Lower leg skin (tissue), 4 donors: ENCODE data around the gene ISOC2. TPM values are rescaled to one million over a fixed set of nuclear protein-coding genes. Genes with fewer than 3 reads are reported as not detected.

Experiments
- DNase-seq, 2 donors: peaks; one replicate each; pipeline ENCODE4 v3.0.0-alpha.2; 2019; ENCODE audit warnings: low spot score in 2 of 2
- H3K4me3 ChIP-seq: fragments of 200-600 bp; sonication (generic); 2 replicates; pipeline ENCODE4 v1.5.1; 2017; ENCODE audit warnings: mild to moderate bottlenecking, low read depth; ENCODE audit not compliant: poor library complexity, severe bottlenecking
- CTCF ChIP-seq, 3 donors: fragments of 450-650 bp; IDR thresholded peaks; one replicate each; pipeline ENCODE4 v1.5.1; 2016; ENCODE audit warnings: antibody characterized with exemption in 3 of 3, mild to moderate bottlenecking in 3 of 3, moderate library complexity in 2 of 3
- POLR2A ChIP-seq, 2 donors: fragments of 450-650 bp; IDR thresholded peaks; one replicate each; pipeline ENCODE4 v1.6.1; 2016 to 2017; ENCODE audit warnings: antibody characterized with exemption in 2 of 2, mild to moderate bottlenecking in 1 of 2, moderate library complexity in 1 of 2
- WGBS, 2 donors: methylation state at CpG; one replicate each; pipeline ENCODE4 v1.1.5; 2018; 5-methylcytosine and 5-hydroxymethylcytosine counted together
- intact Hi-C: fragments of 100-400 bp; cut with DNase I; formaldehyde crosslinking; loops from one replicate; pipeline ENCODE4 v1.15.0; 2023; ENCODE audit warnings: low total_unique reads
- total RNA-seq, 4 donors: library from RNA; depleted of rRNA; stranded (reverse); fragments of >200 nt; gene quantifications; one replicate each; pipeline ENCODE4 v1.1.0, GENCODE V29; 2016

The ISOC2 gene
- total RNA-seq, 4 donors from 2014 or later = 31.0 to 73.1 (median 66.4) TPM

GRCh38 chr19:55455576-55456235 lies 5.7 kb downstream of the ISOC2 start:
- H3K4me3 ChIP-seq = no peak overlapping the region
- intact Hi-C loops = no loop called here
- TF ChIP-seq POLR2A (IDR thresholded peaks at IDR 0.05) (no peak), CTCF (IDR thresholded peaks at IDR 0.05) (no peak)
- 61 to 93% methylated on average over 5 to 11 of the region's 11 CpGs for WGBS, 2 donors
- no peak for DNase-seq

GRCh38 chr19:55454787-55455243 lies 6.6 kb downstream of the ISOC2 start:
- TF ChIP-seq POLR2A (IDR thresholded peaks at IDR 0.05) (no peak), CTCF (IDR thresholded peaks at IDR 0.05) (no peak)
- 70 to 84% methylated on average over 14 of the region's 14 CpGs for WGBS, 2 donors
- intact Hi-C loops = no loop called here

GRCh38 chr19:55453511-55454260 lies 7.8 kb downstream of the ISOC2 start:
- intact Hi-C loops = no loop called here
- 90 to 92% methylated on average over 12 of the region's 12 CpGs for WGBS, 2 donors
- DNase-seq = no peak
- no peak for TF ChIP-seq CTCF (IDR thresholded peaks at IDR 0.05)
- TF ChIP-seq POLR2A (IDR thresholded peaks at IDR 0.05) = no peak
- no peak overlapping the region for H3K4me3 ChIP-seq

More at GRCh38 chr19:55454787-55455243, 6.6 kb downstream of the ISOC2 start:
- no peak for DNase-seq
- H3K4me3 ChIP-seq = no peak overlapping the region

- no peak overlapping the region for H3K4me3 ChIP-seq
- DNase-seq = peak; percentile 78 to 95
- 14 to 15% methylated on average over 30 to 34 of the region's 34 CpGs for WGBS, 2 donors
- no peak for TF ChIP-seq CTCF (IDR thresholded peaks at IDR 0.05)
- TF ChIP-seq POLR2A (IDR thresholded peaks at IDR 0.05) = no peak
- intact Hi-C loops = no loop called here
Measured at GRCh38 chr19:55452749-55453346, 8.6 kb downstream of the ISOC2 start.

- no peak overlapping the region for H3K4me3 ChIP-seq
- intact Hi-C loops = no loop called here
- WGBS, 2 donors = 2% methylated on average over 42 to 51 of the region's 57 CpGs
- DNase-seq = no peak
- TF ChIP-seq POLR2A (IDR thresholded peaks at IDR 0.05) (no peak), CTCF (IDR thresholded peaks at IDR 0.05) (no peak)
Measured at GRCh38 chr19:55451965-55452748, 9.3 kb downstream of the ISOC2 start.
